ENCODE measurements around the gene COMMD10. TPM values are rescaled to one million over a fixed set of nuclear protein-coding genes. Genes with fewer than 3 reads are reported as not detected.

COMMD10 gene
- total and polyA plus RNA-seq, 2 of the 4 experiments (the other 2 are of a cell fraction) = 12.8 to 20.4 TPM

DNA sequence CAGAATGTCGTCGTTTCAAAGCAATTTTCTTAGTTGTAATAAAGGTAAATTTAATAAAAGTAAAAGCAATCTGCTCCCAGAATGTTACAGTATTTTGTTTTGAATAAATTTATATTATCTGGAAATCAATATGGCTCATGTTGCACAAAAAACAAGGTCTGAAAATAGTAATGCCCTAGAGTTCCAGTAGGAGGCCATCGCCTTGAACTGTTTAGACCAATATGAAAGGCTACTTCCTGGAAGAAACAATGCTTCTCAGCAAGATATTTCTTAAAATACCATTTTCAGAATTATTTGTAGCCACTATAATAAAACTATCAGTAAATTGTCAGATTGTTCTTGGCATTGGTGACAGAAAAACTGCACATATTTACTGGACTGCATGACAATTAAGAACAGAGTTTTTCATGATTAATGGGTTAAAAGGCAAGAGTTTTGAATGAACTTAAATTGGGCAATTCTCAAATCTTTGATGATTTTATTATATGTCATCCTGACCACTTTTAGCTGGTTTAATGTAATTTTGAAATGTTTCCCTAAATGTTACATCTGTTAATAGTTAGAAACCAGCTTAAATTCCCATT, 153.2 kb downstream of the COMMD10 start:
- no TSS peak for BruUV-seq (replicated peaks)
- Histone ChIP-seq H4K91ac (ENCODE audit: insufficient read depth, low read depth, low read length) (no peak overlapping the region), H2BK15ac (ENCODE audit: low read depth, low read length) (no peak overlapping the region), H3K4me2 (ENCODE audit: low read depth, low read length) (no peak overlapping the region), H3K9ac (ENCODE audit: low read depth, low read length) (no peak overlapping the region), H4K8ac (ENCODE audit: low read depth in 2 of 2, low read length in 2 of 2) (no peak overlapping the region), H2AK9ac (replicated peaks; ENCODE audit: low read depth, low read length, poor library complexity) (no peak overlapping the region), H3K18ac (ENCODE audit: low read depth, low read length) (no peak overlapping the region), H3K79me1 (ENCODE audit: low read depth in 1 of 2, low read length in 2 of 2) (no peaks in the 10 kb centered on the region), H2AFZ (replicated peaks; ENCODE audit: low read length, poor library complexity) (no peak overlapping the region), H3K27me3 (ENCODE audit: control insufficient read depth, insufficient read depth, low read length) (no peaks in the 10 kb centered on the region), H3K9me3 (ENCODE audit: control insufficient read depth, insufficient read depth, low read length) (no peaks in the 10 kb centered on the region), H3K23ac (ENCODE audit: low read depth, low read length) (no peak overlapping the region), H2BK20ac (ENCODE audit: low read depth, low read length) (no peak overlapping the region), H3K4me1 (ENCODE audit: control insufficient read depth, insufficient read depth, low read length) (no peaks in the 10 kb centered on the region), H2BK5ac (ENCODE audit: low read depth, low read length, poor library complexity, severe bottlenecking) (no peak overlapping the region), H3K14ac (replicated peaks; ENCODE audit: low read depth, low read length) (no peak overlapping the region), H3K9me1 (ENCODE audit: insufficient read depth, low read length) (no peaks in the 10 kb centered on the region), H3K56ac (ENCODE audit: extremely low read depth, insufficient read depth, low read length) (no peak overlapping the region), H3K4me3 (ENCODE audit: insufficient read depth, low read depth, low read length) (no peak overlapping the region), H2AK5ac (ENCODE audit: low read depth, low read length) (no peak overlapping the region), H3K27ac (ENCODE audit: insufficient read depth, low read length) (no peak overlapping the region), H3K36me3 (ENCODE audit: control insufficient read depth, insufficient read depth, low read length) (no peaks in the 10 kb centered on the region), H4K5ac (ENCODE audit: low read depth, low read length) (no peak overlapping the region), H3K4ac (ENCODE audit: low read depth, low read length) (no peak overlapping the region), H2BK120ac (ENCODE audit: low read depth, low read length) (no peak overlapping the region), H4K20me1 (ENCODE audit: insufficient read depth, low read length) (no peaks in the 10 kb centered on the region)
- DNase-seq (no peak), ATAC-seq (ENCODE audit: low read depth) (no peak)
- in situ Hi-C loops (cut with MboI; ENCODE audit: low sequenced_read_pairs) (no loop called here), dilution Hi-C loops (cut with HindIII; ENCODE audit: low sequenced_read_pairs, unreplicated experiment) (no loop called here), intact Hi-C loops (cut with micrococcal nuclease) (no loop called here)
- ChIA-PET CTCF (interaction anchor here (0.7 kb wide), 1 partner anchor 949 kb away, joined by 3 read pairs; no protein-coding TSS in a partner anchor), POLR2A (ENCODE audit: unreplicated experiment) (no interaction called here)
- WGBS, 2 experiments (ENCODE audit: extremely low coverage in 2 of 2, insufficient read length in 1 of 2) = no CpG with 5 or more reads among the region's 3 CpGs
- no peak for TF ChIP-seq FOS (IDR thresholded peaks at IDR 0.05; ENCODE audit: low read depth, low read length)
- TF ChIP-seq CTCF (conservative IDR thresholded peaks at IDR 0.05; ENCODE audit: low read depth, low read length) = 0 out of 2 replicates have a peak, but pooled peaks have one; percentile 8

Measured in IMR-90 (cell line).